IPS-11a (cell line): ENCODE measurements around the gene POU2F2.
"Not testable (repeated sequence)": the region's sequence is repeated elsewhere in the genome, so short reads cannot be mapped to it uniquely, and the experiment has no call there.

Experiments used
- H3K4me3 ChIP-seq: one replicate; pipeline ENCODE4 v1.5.1; 2013; ENCODE audit warnings: low read depth, low read length, control low read depth

POU2F2 gene

DNA sequence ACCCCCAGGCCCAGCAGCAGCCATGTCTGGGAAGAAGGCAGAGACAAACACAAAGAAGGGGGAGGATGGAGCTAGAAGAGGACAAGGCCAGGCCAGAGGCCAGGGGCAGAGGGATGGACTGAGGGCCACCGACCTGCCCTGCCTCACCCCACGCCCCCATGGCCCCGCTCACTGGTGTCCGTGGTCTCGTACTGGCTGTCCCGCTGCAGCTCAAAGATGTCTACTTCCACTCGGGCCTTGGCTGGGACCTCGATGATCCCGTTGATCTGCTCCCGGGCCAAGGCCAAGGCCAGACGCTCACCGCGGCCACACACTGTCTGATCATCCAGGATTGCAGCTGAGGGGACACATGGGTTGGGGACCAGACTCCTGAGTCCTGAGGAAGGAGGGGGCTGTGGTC is 67.2 kb downstream of the POU2F2 start:
- H3K4me3 ChIP-seq = no peak overlapping the region

GRCh38 chr19:42064432-42064831 is 67.8 kb downstream of the POU2F2 start:
- H3K4me3 ChIP-seq = no peak overlapping the region

GRCh38 chr19:42062381-42062780 is 69.9 kb downstream of the POU2F2 start:
- no peak overlapping the region for H3K4me3 ChIP-seq

GRCh38 chr19:42060117-42060516 is 72.1 kb downstream of the POU2F2 start:
- no peak overlapping the region for H3K4me3 ChIP-seq

- no peak overlapping the region for H3K4me3 ChIP-seq
Measured at GRCh38 chr19:42059196-42059595, 73.0 kb downstream of the POU2F2 start.

- no peak overlapping the region for H3K4me3 ChIP-seq
Measured at GRCh38 chr19:42057846-42058245, 74.4 kb downstream of the POU2F2 start.

DNA sequence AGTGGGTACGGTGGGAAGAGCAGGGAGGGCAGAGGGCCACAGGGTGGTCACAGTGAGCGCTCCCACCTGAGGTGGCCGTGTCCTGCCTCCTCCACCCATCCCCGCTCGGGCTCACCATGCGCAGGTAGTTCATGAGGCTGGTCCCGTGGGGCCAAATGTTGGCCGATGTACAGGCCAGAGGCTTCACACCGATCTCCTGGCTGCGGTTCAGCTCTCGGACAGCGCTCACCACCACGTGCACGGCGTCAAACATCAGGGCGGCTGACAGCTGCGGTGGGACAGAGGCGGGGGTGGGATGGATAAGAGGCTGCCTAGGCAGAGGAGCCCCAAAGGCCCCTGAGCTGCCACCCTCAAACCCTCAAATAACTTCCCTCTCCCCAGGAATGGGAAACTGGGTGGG is 78.0 kb downstream of the POU2F2 start:
- H3K4me3 ChIP-seq = no peak overlapping the region

GRCh38 chr19:42053037-42053935 is 79.0 kb downstream of the POU2F2 start:
- H3K4me3 ChIP-seq = no peak overlapping the region

DNA sequence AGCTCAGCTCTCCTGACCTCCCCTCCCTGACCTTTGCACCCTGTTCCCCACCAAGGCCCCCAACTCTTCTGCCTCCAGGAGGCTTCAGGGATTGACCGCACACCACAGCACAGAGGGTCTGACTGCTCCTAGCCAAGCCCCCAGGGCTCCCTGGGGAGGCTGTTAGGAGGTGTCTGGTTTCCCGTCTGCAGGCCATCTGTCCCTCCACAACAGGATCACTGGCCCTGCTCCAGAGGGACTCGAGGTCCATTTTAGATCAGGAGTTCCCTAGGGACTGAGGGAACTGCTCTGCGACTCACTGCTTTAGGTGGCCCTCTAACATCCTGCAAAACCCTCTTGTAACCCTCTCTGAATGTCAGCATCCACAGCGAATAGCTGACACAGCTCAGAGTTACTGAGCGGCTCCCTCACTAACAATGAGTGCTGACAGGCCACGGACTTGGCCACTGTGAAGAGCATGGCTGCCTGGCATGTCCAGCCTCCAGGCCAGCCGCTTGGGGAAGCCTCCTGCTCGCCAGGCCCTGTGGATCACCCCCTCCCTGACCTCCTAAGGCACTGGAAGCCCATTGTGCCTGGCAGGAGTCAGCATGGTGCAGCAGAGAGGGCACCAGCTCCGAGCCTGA is 79.9 kb downstream of the POU2F2 start:
- H3K4me3 ChIP-seq = no peak overlapping the region

DNA sequence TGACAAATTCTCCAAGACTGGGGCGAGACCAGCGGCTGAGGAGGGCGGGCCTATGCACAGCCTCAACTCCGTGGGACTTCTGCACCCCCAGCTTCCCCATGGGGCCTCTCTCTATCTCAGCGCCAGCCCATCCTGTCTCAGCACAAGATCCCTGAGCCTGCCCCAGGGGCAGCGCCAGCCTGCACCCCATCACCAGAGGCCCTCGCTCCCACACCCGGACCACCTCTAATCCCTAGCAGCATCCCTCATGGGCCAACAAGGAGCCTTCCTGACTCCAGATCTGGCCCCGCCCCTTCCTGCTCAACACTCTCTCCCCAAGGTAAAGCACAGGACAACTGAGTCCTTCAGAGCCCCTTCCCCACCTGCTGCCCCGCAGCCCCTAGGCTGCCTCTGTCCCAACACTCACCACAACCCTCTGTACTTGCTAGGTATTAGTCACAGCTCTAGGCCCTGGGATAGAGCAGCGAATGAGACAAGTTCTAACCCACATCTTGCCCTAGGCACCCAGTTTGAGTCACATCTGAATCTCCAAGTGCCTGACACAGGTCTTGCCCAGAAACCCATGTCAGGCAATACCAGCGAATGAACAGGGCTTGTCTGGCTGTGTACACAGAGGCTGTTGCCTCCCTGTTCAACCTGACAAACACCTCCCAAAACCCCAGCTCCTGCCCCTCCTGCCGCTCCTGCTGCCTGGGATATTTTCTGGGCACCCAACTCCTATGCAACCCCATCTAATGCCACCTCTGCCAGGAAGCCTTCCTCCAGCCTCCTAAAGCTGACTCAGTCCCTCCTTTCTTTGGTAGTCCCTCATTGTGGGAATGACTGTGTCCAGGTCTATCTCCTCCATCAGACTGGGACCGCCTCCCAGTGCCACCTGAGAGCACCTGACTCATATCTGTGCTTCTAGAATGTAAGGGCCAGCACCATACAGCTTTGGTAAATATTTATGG is 80.8 kb downstream of the POU2F2 start:
- H3K4me3 ChIP-seq = no peak overlapping the region

- H3K4me3 ChIP-seq = no peak overlapping the region
Measured at GRCh38 chr19:42048992-42049391, 83.3 kb downstream of the POU2F2 start.

DNA sequence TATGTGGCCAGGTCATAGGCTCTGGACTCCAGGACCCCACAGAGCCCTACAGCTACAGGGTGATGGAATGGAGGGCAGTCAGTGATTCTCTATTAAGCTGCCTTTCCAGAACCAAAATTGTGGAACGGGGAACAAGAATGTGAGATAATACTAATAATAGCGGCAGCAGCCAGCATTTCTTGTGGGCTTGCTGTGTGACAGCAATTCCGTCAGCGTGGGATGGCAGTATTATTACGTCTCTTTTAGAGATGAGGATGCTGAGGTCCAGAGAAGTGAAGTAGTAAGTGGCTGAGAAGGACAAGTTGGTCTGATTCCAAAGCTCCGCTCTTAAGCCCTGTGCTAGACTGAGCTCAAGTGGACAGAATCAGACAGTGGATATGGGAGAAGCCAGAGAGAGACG is 86.7 kb downstream of the POU2F2 start:
- H3K4me3 ChIP-seq = no peak overlapping the region

DNA sequence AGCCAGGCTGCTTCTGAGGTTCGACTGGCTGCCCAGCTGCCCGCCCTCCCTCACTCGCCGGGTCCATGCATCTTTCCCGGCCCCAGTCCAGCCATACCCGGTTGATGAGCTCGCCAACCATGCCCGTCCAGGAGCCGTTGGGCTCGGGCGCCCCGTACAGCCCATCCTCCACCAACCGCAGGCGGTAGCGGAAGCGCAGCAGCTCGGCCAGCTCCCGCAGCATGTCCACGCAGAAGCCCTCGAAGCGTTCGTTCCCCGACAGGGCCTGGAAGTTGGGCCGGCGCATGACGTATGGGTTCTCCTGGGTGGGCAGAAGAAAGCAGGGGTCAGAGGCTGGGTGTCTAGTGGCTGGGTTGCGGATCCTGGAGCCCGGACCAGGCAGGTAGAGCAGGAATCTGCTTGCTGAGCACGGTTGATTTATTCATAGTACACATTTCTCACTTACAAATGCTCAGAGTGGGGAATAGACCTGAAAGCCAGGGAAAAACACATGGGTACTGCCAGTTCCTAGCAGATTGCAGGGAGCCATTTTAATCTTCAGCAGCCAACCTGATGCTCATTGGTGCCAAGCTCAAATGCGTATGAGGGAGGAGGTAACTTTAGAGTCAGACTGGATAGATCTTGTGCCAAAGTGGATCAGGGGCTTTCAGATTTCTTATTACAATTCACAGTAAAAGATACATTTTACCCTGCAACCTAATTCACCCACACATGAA is 89.6 kb downstream of the POU2F2 start:
- H3K4me3 ChIP-seq = no peak overlapping the region

DNA sequence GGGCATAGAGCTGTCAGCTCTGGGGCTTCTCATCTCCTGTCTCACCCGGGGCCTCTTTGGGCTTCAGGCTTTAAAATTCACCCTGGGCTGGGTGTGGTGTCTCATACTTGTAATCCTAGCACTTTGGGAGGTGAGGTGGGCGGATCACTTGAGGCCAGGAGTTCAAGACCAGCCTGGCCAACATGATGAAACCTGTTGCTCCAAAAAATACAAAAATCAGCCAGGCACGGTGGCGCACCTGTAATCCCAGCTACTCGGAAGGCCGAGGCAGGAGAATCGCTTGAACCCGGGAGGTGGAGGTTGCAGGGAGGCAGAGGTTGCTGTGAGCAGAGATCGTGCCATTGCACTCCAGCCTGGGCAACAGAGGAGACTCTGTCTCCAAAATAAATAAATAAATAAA is 91.8 kb downstream of the POU2F2 start:
- not testable (repeated sequence) for H3K4me3 ChIP-seq

DNA sequence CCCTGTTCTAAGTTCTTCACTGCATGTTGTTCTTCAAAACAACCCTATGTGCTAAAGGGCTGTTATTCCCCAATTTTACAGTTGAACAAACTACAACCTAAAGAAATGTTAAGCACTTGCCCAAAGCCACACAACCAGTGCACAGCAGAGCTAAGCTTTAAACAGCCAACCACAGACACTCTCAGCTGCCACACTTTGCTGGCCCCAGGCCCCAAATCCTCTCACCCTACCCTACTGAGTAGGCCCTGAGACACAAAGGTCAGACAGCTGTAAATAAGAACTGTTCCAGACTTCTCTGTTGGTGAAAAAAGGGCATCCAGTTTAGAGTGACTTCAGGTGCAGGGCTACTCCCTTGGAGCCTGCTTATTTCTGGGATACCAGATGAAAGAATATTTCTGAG is 92.2 kb downstream of the POU2F2 start:
- H3K4me3 ChIP-seq = no peak overlapping the region

- H3K4me3 ChIP-seq = no peak overlapping the region
Measured at GRCh38 chr19:42038666-42039065, 93.6 kb downstream of the POU2F2 start.

- H3K4me3 ChIP-seq = no peak overlapping the region
Measured at GRCh38 chr19:42037649-42038048, 94.6 kb downstream of the POU2F2 start.
